ENCODE measurements around the gene SMG6. TPM values are rescaled to one million over a fixed set of nuclear protein-coding genes. Genes with fewer than 3 reads are reported as not detected.
A peak's percentile ranks its signal among the peaks of the same experiment; 100 is the strongest.

SMG6 gene
- total RNA-seq, 3 donors from 2014 or later: 27.9 to 36.1 (median 30.7) TPM

GRCh38 chr17:2042390-2042847, 261.2 kb downstream of the SMG6 start:
- no peaks in the 10 kb centered on the region for H3K9me3 Mint-ChIP-seq
- H3K27me3 Mint-ChIP-seq (ENCODE audit: low read depth): no peaks in the 10 kb centered on the region

DNA sequence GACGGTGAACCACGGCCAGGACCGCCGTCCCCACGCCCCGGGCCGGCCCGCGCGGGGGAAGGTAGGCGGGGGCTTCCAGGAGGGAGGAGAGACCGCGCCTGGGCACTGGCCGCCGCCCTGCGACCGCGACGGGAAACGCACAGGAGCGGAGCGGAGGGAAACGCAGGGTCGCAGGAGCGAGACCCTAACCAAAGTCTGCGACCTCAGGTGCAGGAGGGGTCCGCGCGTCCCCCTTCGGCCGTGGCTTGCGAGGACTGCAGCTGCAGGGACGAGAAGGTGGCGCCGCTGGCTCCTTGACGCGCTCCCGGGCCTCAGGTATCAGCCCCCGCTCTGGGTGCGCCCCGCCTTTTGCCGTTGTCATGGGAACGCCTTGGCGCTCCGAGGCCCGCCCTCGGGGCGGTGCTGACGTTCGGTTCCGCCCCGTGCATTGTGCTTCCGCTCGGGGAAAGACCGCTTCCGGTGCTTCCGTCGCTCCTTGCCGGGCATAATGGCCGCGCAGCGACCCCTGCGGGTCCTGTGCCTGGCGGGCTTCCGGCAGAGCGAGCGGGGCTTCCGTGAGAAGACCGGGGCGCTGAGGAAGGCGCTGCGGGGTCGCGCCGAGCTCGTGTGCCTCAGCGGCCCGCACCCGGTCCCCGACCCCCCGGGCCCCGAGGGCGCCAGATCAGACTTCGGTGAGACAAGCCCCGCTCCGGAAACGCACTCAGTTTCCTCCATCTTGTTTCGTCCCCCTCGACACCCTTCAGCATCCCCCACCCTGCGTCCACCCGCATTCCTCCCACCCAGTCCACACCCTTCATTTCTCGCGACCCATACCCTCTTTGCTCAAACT, 261.8 kb downstream of the SMG6 start, which contains the start of gene OVCA2:
OVCA2 (plus strand) TSS at position 462 of the 829 bp plus-strand sequence; CDS start at position 488, 26 bp downstream.
- Mint-ChIP-seq H3K4me3 (peak within 1 kb of the TSS; percentile 92), H3K36me3 (ENCODE audit: insufficient read depth) (peaks cover 25% of the 10 kb centered on the region), H3K4me1 (ENCODE audit: low read depth) (peaks cover 19% of the 10 kb centered on the region), H3K27me3 (ENCODE audit: low read depth) (no peaks in the 10 kb centered on the region), H3K9me3 (no peaks in the 10 kb centered on the region)
- peak; percentile 94 for ATAC-seq
- DNase-seq: peak; percentile 97

More at GRCh38 chr17:2042390-2042847, 261.2 kb downstream of the SMG6 start:
- Mint-ChIP-seq H3K4me3 (peak overlapping the region; percentile 92), H3K36me3 (ENCODE audit: insufficient read depth) (peaks cover 22% of the 10 kb centered on the region), H3K4me1 (ENCODE audit: low read depth) (peaks cover 19% of the 10 kb centered on the region)
- ATAC-seq (no peak), DNase-seq (no peak)

GRCh38 chr17:2040942-2041560, 262.5 kb downstream of the SMG6 start:
- no peak for ATAC-seq
- Mint-ChIP-seq H3K9me3 (no peaks in the 10 kb centered on the region), H3K4me3 (peak overlapping the region; percentile 50), H3K4me1 (ENCODE audit: low read depth) (peaks cover 19% of the 10 kb centered on the region), H3K27me3 (ENCODE audit: low read depth) (no peaks in the 10 kb centered on the region), H3K36me3 (ENCODE audit: insufficient read depth) (peaks cover 32% of the 10 kb centered on the region)
- no peak for DNase-seq

DNA sequence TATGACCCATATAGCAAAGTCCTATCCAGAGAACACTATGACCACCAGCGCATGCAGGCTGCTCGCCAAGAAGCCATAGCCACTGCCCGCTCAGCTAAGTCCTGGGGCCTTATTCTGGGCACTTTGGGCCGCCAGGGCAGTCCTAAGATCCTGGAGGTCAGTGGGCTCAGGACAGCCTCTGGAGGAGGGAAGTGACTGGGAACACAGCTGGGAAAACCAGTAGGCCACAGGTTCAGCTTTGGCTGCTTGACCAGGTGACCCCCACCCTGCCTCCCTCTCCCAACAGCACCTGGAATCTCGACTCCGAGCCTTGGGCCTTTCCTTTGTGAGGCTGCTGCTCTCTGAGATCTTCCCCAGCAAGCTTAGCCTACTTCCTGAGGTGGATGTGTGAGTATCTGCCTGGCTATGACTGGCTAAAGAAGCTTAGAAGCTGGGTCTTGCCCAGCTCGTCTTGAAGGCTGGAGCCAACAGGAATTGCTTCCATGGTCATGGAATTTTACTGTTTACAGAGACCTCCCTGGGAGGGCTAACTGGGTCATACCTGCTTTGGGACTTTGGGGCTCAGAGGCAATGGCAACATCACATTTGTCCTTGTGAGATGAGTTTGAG, 263.3 kb downstream of the SMG6 start:
- Mint-ChIP-seq H3K36me3 (ENCODE audit: insufficient read depth) (peaks cover 33% of the 10 kb centered on the region), H3K4me3 (no peak overlapping the region), H3K27me3 (ENCODE audit: low read depth) (no peaks in the 10 kb centered on the region), H3K4me1 (ENCODE audit: low read depth) (peaks cover 19% of the 10 kb centered on the region), H3K9me3 (no peaks in the 10 kb centered on the region)
- ATAC-seq (no peak), DNase-seq (no peak)

DNA sequence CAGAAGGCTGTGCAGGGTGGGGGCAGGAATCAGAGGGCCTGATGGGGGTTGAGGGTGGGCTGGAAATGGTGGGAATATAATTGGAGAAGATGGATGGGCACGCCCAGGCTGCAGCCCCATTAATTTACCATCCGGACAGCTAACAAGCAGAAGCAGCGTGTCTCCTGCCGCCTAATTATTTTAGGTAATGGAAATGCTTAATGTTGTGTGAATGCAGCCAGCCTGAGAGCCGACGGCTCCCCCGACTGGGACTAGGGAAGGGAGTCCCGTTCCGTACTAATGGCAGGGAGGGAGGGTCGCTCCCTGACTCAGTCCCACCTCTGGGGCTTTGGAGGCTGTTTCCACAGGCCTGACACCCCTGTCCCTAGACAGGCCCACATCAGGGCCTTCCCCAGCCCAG, 266.4 kb downstream of the SMG6 start:
- Mint-ChIP-seq H3K9me3 (no peaks in the 10 kb centered on the region), H3K4me3 (no peak overlapping the region), H3K4me1 (ENCODE audit: low read depth) (peaks cover 16% of the 10 kb centered on the region), H3K36me3 (ENCODE audit: insufficient read depth) (peaks cover 23% of the 10 kb centered on the region), H3K27me3 (ENCODE audit: low read depth) (no peaks in the 10 kb centered on the region)
- ATAC-seq: no peak
- DNase-seq: no peak

DNA sequence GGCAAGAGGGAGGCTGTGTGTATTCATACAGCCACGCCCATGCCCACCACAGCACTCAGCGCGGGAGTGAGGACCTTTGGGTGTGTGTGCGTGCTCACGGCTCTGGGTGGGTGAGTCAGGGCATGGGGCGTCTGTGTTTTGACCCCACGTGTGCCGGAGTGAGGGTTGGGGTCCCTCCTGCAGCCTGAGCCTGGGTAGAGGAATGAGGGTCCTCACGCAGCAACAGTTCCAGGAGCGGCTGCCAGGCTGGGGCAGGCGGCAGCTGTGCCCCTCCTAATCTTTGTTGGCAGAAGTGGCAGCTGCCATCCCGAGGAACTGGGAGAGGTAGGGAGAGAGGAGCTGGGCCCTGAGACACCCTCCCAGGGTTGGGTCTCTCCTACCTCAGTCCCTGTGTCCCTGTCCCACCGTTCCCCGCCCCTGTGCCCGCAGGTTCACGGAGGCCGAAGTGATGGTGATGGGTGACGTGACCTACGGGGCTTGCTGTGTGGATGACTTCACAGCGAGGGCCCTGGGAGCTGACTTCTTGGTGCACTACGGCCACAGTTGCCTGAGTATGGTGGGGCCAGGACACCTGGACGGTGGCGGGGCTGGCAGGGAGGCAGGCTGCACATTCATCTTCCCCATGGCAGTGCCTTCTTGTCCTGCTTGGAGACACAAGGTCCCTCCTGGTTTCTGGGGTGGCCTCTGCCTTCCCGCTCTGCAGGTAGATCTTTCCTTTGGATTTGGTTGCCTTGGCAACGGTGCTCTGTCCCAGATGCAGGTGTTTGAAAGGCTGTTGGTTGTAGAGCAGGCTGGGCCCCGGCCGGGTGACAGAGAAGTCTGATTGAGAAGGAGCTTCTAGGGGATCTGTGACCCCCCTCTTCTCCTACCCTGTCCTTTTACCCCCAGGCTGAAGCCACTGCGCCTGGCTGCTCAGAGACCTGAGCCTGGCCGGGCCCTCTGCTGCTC, 267.8 kb downstream of the SMG6 start:
- ATAC-seq: no peak
- peaks cover 23% of the 10 kb centered on the region for H3K36me3 Mint-ChIP-seq (ENCODE audit: insufficient read depth)

DNA sequence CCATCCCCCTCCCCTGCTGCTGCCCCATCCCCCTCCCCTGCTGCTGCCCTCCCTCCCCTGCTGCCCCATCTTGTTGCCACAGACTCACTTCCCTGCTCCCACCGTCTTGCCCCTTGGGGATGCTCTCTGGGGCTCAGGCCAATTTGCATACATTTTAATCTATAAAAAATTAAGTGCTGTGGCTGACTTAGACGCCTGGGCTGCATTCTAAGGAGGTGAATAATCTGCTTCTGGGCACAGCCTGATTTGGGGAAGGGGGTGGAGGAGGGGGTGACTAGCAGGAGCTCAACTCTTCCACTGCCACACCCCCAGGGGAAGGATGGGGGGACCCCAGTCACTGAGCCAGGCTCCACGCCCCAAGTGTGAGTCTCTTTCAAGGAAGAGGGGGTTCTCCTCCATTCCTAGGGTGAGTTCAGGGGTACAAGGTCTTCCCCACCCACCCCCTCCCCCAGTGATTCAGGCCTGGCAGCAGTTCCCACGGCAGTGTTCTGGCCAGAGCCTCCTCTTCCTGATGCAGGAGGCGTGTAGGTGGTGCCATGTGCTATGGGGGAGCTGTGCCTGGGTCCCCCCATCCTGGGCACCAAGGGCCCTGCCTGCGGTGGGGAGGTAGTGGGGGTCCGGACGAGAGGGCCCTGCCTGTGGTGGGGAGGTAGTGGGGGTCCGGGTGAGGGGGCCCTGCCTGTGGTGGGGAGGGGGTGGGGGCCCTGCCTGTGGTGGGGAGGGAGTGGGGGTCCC, 268.6 kb downstream of the SMG6 start:
- Mint-ChIP-seq H3K27me3 (ENCODE audit: low read depth) (no peaks in the 10 kb centered on the region), H3K4me3 (no peak overlapping the region), H3K9me3 (no peaks in the 10 kb centered on the region), H3K36me3 (ENCODE audit: insufficient read depth) (peaks cover 21% of the 10 kb centered on the region), H3K4me1 (ENCODE audit: low read depth) (peaks cover 21% of the 10 kb centered on the region)
- DNase-seq (no peak), ATAC-seq (no peak)

More for the DNA sequence above, 267.8 kb downstream of the SMG6 start:
- Mint-ChIP-seq H3K9me3 (no peaks in the 10 kb centered on the region), H3K27me3 (ENCODE audit: low read depth) (no peaks in the 10 kb centered on the region), H3K4me1 (ENCODE audit: low read depth) (peaks cover 19% of the 10 kb centered on the region), H3K4me3 (no peak overlapping the region)
- no peak for DNase-seq

- Mint-ChIP-seq H3K27me3 (ENCODE audit: low read depth) (no peaks in the 10 kb centered on the region), H3K4me3 (no peak overlapping the region), H3K36me3 (ENCODE audit: insufficient read depth) (peaks cover 19% of the 10 kb centered on the region), H3K4me1 (ENCODE audit: low read depth) (peaks cover 24% of the 10 kb centered on the region), H3K9me3 (no peaks in the 10 kb centered on the region)
- no peak for DNase-seq
- no peak for ATAC-seq
Observed at GRCh38 chr17:2034157-2034556, 269.4 kb downstream of the SMG6 start.

- H3K4me1 Mint-ChIP-seq (ENCODE audit: low read depth): peaks cover 24% of the 10 kb centered on the region
Observed at GRCh38 chr17:2033153-2033552, 270.4 kb downstream of the SMG6 start.

GRCh38 chr17:2030779-2031163, 272.8 kb downstream of the SMG6 start:
- H3K4me1 Mint-ChIP-seq (ENCODE audit: low read depth): peaks cover 28% of the 10 kb centered on the region
- H3K36me3 Mint-ChIP-seq (ENCODE audit: insufficient read depth): no peaks in the 10 kb centered on the region
- H3K27me3 Mint-ChIP-seq (ENCODE audit: low read depth): peaks cover 16% of the 10 kb centered on the region
- DNase-seq (peak; percentile 40), ATAC-seq (peak in 1 of 2 donors; percentile 5)
- H3K9me3 Mint-ChIP-seq: no peaks in the 10 kb centered on the region
- peak overlapping the region; percentile 98 for H3K4me3 Mint-ChIP-seq

More at GRCh38 chr17:2033153-2033552, 270.4 kb downstream of the SMG6 start:
- no peaks in the 10 kb centered on the region for H3K9me3 Mint-ChIP-seq
- H3K36me3 Mint-ChIP-seq (ENCODE audit: insufficient read depth): peaks cover 14% of the 10 kb centered on the region
- ATAC-seq: no peak
- peaks cover 4% of the 10 kb centered on the region for H3K27me3 Mint-ChIP-seq (ENCODE audit: low read depth)
- H3K4me3 Mint-ChIP-seq: no peak overlapping the region
- no peak for DNase-seq

- ATAC-seq (peak; percentile 89 to 92), DNase-seq (peak; percentile 83)
- Mint-ChIP-seq H3K9me3 (no peaks in the 10 kb centered on the region), H3K27me3 (ENCODE audit: low read depth) (peaks cover 17% of the 10 kb centered on the region), H3K36me3 (ENCODE audit: insufficient read depth) (no peaks in the 10 kb centered on the region), H3K4me3 (peak within 1 kb of the TSS; percentile 98), H3K4me1 (ENCODE audit: low read depth) (peaks cover 30% of the 10 kb centered on the region)
Observed at GRCh38 chr17:2029911-2030778, 273.4 kb downstream of the SMG6 start, which contains the start of gene DPH1. Gene DPH1, plus strand, starts transcription at chr17:2030153. Its CDS starts 17 bp downstream, at chr17:2030170.

DNA sequence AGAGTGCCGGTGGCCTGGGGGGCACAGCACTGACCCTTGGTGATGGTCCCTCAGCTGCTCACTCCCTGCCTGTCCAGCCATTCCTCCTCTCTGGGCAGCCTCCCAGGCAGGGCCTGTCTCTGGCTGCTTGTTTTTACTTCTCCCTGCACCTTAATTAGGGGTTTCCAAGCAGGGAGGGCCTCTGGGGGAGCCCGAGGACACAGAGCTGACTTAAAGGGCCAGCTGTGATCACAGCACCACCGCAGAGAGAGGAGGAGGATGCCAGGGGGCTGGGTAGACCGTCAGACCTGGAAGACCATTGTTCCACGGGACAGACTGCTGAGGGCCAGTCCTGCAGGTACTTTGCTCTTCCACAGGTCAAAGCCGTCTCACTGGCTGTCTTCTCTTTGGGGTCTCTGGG, 274.8 kb downstream of the SMG6 start:
- H3K36me3 Mint-ChIP-seq (ENCODE audit: insufficient read depth): no peaks in the 10 kb centered on the region
- DNase-seq (no peak), ATAC-seq (no peak)
- no peaks in the 10 kb centered on the region for H3K9me3 Mint-ChIP-seq
- H3K4me1 Mint-ChIP-seq (ENCODE audit: low read depth): peaks cover 30% of the 10 kb centered on the region
- H3K27me3 Mint-ChIP-seq (ENCODE audit: low read depth): peaks cover 19% of the 10 kb centered on the region
- H3K4me3 Mint-ChIP-seq: no peak overlapping the region
